ENCODE measurements around the gene GCDH.
"Not testable (repeated sequence)": the region's sequence is repeated elsewhere in the genome, so short reads cannot be mapped to it uniquely, and the experiment has no call there.

Gene GCDH

GRCh38 chr19:12890787-12891552 lies at the start of gene GCDH:
GCDH (plus strand) TSS chr19:12891160; CDS start chr19:12891305, 145 bp downstream.
- FAIRE-seq = peak; percentile 84
- peak; percentile 99 for DNase-seq (ENCODE audit: insufficient read length, low spot score)

GRCh38 chr19:12842511-12842910 lies 48.4 kb upstream of the GCDH start:
- FAIRE-seq (no peak), DNase-seq (ENCODE audit: insufficient read length, low spot score) (no peak)

GRCh38 chr19:12843328-12843727 lies 47.6 kb upstream of the GCDH start:
- FAIRE-seq (no peak), DNase-seq (ENCODE audit: insufficient read length, low spot score) (no peak)

GRCh38 chr19:12843999-12844732 lies 46.8 kb upstream of the GCDH start:
- no peak for FAIRE-seq
- DNase-seq (ENCODE audit: insufficient read length, low spot score) = no peak

- not testable (repeated sequence) for FAIRE-seq; DNase-seq (ENCODE audit: insufficient read length, low spot score)
These were observed 44.3 kb upstream of the GCDH start for GRCh38 chr19:12846613-12847012.

- FAIRE-seq (peak; percentile 89), DNase-seq (ENCODE audit: insufficient read length, low spot score) (peak; percentile 92)
These were observed 43.5 kb upstream of the GCDH start for GRCh38 chr19:12847159-12848139.

GRCh38 chr19:12856653-12857052 lies 34.3 kb upstream of the GCDH start:
- DNase-seq (ENCODE audit: insufficient read length, low spot score) (no peak), FAIRE-seq (no peak)

GRCh38 chr19:12858041-12858928 lies 32.7 kb upstream of the GCDH start:
- DNase-seq (ENCODE audit: insufficient read length, low spot score) = no peak
- no peak for FAIRE-seq

- DNase-seq (ENCODE audit: insufficient read length, low spot score) = no peak
- FAIRE-seq = no peak
These were observed 31.4 kb upstream of the GCDH start for GRCh38 chr19:12859546-12859945.

- FAIRE-seq (no peak), DNase-seq (ENCODE audit: insufficient read length, low spot score) (no peak)
These were observed 26.8 kb upstream of the GCDH start for GRCh38 chr19:12864143-12864542.

- DNase-seq (ENCODE audit: insufficient read length, low spot score) = no peak
- FAIRE-seq = no peak
These were observed 25.9 kb upstream of the GCDH start for GRCh38 chr19:12864721-12865715.

- DNase-seq (ENCODE audit: insufficient read length, low spot score) (no peak), FAIRE-seq (no peak)
These were observed 25.1 kb upstream of the GCDH start for GRCh38 chr19:12865746-12866415.

- FAIRE-seq = no peak
- DNase-seq (ENCODE audit: insufficient read length, low spot score) = no peak
These were observed 24.4 kb upstream of the GCDH start for GRCh38 chr19:12866416-12867119.

- FAIRE-seq = peak; percentile 51
- DNase-seq (ENCODE audit: insufficient read length, low spot score) = peak; percentile 73
These were observed 23.6 kb upstream of the GCDH start for GRCh38 chr19:12867120-12868099.

GRCh38 chr19:12868540-12869112 lies 22.3 kb upstream of the GCDH start:
- DNase-seq (ENCODE audit: insufficient read length, low spot score) = no peak
- peak; percentile 72 for FAIRE-seq

- DNase-seq (ENCODE audit: insufficient read length, low spot score) (no peak), FAIRE-seq (no peak)
These were observed 19.3 kb upstream of the GCDH start for GRCh38 chr19:12871681-12872080.

Data from HTR-8/SVneo (cell line).